OCI-LY1 (cell line): ENCODE results near the gene MEFV.
"Not testable (repeated sequence)": the region's sequence is repeated elsewhere in the genome, so short reads cannot be mapped to it uniquely, and the experiment has no call there.

Experiments used
- H2AFZ ChIP-seq: fragments of 200-600 bp; sonication (generic), shearing (Covaris generic); 2 replicates; pipeline ENCODE4 v1.6.0; 2014; ENCODE audit warnings: antibody characterized with exemption, mild to moderate bottlenecking, low read length
- H3F3A ChIP-seq: fragments of 200-600 bp; sonication (generic), shearing (Covaris generic); 2 replicates; pipeline ENCODE4 v1.6.0; 2014; ENCODE audit warnings: mild to moderate bottlenecking, antibody characterized with exemption, low read length, moderate library complexity; ENCODE audit not compliant: insufficient read depth
- H3K27ac ChIP-seq: fragments of 200-600 bp; sonication (generic); 2 replicates; pipeline ENCODE4 v1.5.1; 2014; ENCODE audit warnings: low read length, mixed run types, mild to moderate bottlenecking, low read depth; ENCODE audit not compliant: poor library complexity, severe bottlenecking
- H3K27me3 ChIP-seq: fragments of 200-600 bp; sonication (generic); 2 replicates; pipeline ENCODE4 v1.6.0; 2014; ENCODE audit warnings: antibody characterized with exemption, mild to moderate bottlenecking, low read length, moderate library complexity; ENCODE audit not compliant: insufficient read depth
- H3K36me3 ChIP-seq: fragments of 200-600 bp; sonication (generic); 2 replicates; pipeline ENCODE4 v1.6.1; 2014; ENCODE audit warnings: mild to moderate bottlenecking, antibody characterized with exemption, low read length, moderate library complexity, mixed read lengths; ENCODE audit not compliant: insufficient read depth
- H3K4me1 ChIP-seq: fragments of 200-600 bp; sonication (generic); 2 replicates; pipeline ENCODE4 v1.5.1; 2014; ENCODE audit warnings: mild to moderate bottlenecking, low read length, moderate library complexity; ENCODE audit not compliant: insufficient read depth, severe bottlenecking
- H3K4me2 ChIP-seq: fragments of 200-600 bp; sonication (generic), shearing (Covaris generic); 2 replicates; pipeline ENCODE4 v1.6.1; 2014; ENCODE audit warnings: low read length
- H3K4me3 ChIP-seq: fragments of 200-600 bp; sonication (generic); 2 replicates; pipeline ENCODE4 v1.5.1; 2014; ENCODE audit warnings: low read length, low read depth, mild to moderate bottlenecking, mixed read lengths; ENCODE audit not compliant: poor library complexity, severe bottlenecking
- H3K79me2 ChIP-seq: fragments of 200-600 bp; shearing (Covaris generic); 2 replicates; pipeline ENCODE4 v1.6.1; 2016; ENCODE audit warnings: mixed run types, low read length, mixed read lengths; ENCODE audit not compliant: insufficient read depth
- H3K9ac ChIP-seq: fragments of 200-600 bp; sonication (generic), shearing (Covaris generic); 2 replicates; pipeline ENCODE4 v1.6.1; 2014; ENCODE audit warnings: mild to moderate bottlenecking, low read length, mixed read lengths
- H3K9me2 ChIP-seq: fragments of 200-600 bp; sonication (generic), shearing (Covaris generic); 2 replicates; pipeline ENCODE4 v1.6.1; 2014; ENCODE audit warnings: low read depth, mild to moderate bottlenecking, low read length, mixed read lengths
- H3K9me3 ChIP-seq: fragments of 200-600 bp; shearing (Covaris generic); 2 replicates; pipeline ENCODE4 v1.6.1; 2014; ENCODE audit warnings: low read length, mixed read lengths
- H4K20me1 ChIP-seq: fragments of 200-600 bp; sonication (generic), shearing (Covaris generic); 2 replicates; pipeline ENCODE4 v1.6.0; 2016; ENCODE audit warnings: mild to moderate bottlenecking, low read length; ENCODE audit not compliant: insufficient read depth
- CTCF ChIP-seq: fragments of 200-600 bp; sonication (generic), shearing (Covaris generic); IDR thresholded peaks from 2 replicates; pipeline ENCODE4 v1.5.1; 2017; ENCODE audit warnings: mild to moderate bottlenecking, antibody characterized with exemption, low read length, moderate library complexity, mixed read lengths
- EZH2 ChIP-seq: fragments of 200-600 bp; sonication (generic), shearing (Covaris generic); IDR thresholded peaks from 2 replicates; pipeline ENCODE4 v1.8.0; 2017; ENCODE audit warnings: borderline replicate concordance, mixed run types, mild to moderate bottlenecking, antibody characterized with exemption, low read length, moderate library complexity, mixed read lengths

The MEFV gene

GRCh38 chr16:3212006-3212405 is 44.4 kb downstream of the MEFV start:
- Histone ChIP-seq H3K9me3 (peaks cover 4% of the 10 kb centered on the region; the same call in 1 of the 2 replicates), H3K9ac (no peak overlapping the region), H3K9me2 (no peaks in the 10 kb centered on the region), H3K36me3 (no peaks in the 10 kb centered on the region), H3K79me2 (no peaks in the 10 kb centered on the region), H3K27ac (no peak overlapping the region), H2AFZ (no peak overlapping the region), H3K27me3 (no peaks in the 10 kb centered on the region), H4K20me1 (no peaks in the 10 kb centered on the region), H3K4me1 (peaks cover 7% of the 10 kb centered on the region), H3K4me3 (no peak overlapping the region), H3K4me2 (no peak overlapping the region), H3F3A (no peaks in the 10 kb centered on the region)
- no peak for TF ChIP-seq EZH2
- no peak for TF ChIP-seq CTCF

- Histone ChIP-seq H3K4me2 (no peak overlapping the region), H4K20me1 (no peaks in the 10 kb centered on the region), H3F3A (no peaks in the 10 kb centered on the region), H2AFZ (no peak overlapping the region), H3K4me3 (no peak overlapping the region), H3K27me3 (no peaks in the 10 kb centered on the region; the same call in 1 of the 2 replicates), H3K9ac (no peak overlapping the region), H3K9me2 (no peaks in the 10 kb centered on the region), H3K36me3 (no peaks in the 10 kb centered on the region; the same call in 1 of the 2 replicates), H3K4me1 (no peaks in the 10 kb centered on the region), H3K79me2 (no peaks in the 10 kb centered on the region), H3K27ac (no peak overlapping the region), H3K9me3 (peaks cover 6% of the 10 kb centered on the region)
- TF ChIP-seq CTCF, result no peak
- no peak for TF ChIP-seq EZH2
Observed at GRCh38 chr16:3207086-3207953, 49.1 kb downstream of the MEFV start.

GRCh38 chr16:3205939-3206338 is 50.5 kb downstream of the MEFV start:
- not testable (repeated sequence) for H3K79me2 ChIP-seq, H3F3A ChIP-seq, H3K9ac ChIP-seq, H3K4me3 ChIP-seq, H2AFZ ChIP-seq, H3K27ac ChIP-seq, H3K4me2 ChIP-seq, H3K27me3 ChIP-seq, H4K20me1 ChIP-seq, H3K9me3 ChIP-seq, H3K4me1 ChIP-seq, H3K9me2 ChIP-seq, H3K36me3 ChIP-seq
